GM18498 (cell line): ENCODE data around the gene NKPD1.
A peak's percentile ranks its signal among the peaks of the same experiment; 100 is the strongest.

Experiments used
- ATAC-seq: cut with Tn5 transposase; IDR thresholded peaks from one replicate; pipeline ENCODE4 v1.9.1; 2021; ENCODE audit warnings: mild to moderate bottlenecking, moderate library complexity; ENCODE audit not compliant: unreplicated experiment

Gene NKPD1

DNA sequence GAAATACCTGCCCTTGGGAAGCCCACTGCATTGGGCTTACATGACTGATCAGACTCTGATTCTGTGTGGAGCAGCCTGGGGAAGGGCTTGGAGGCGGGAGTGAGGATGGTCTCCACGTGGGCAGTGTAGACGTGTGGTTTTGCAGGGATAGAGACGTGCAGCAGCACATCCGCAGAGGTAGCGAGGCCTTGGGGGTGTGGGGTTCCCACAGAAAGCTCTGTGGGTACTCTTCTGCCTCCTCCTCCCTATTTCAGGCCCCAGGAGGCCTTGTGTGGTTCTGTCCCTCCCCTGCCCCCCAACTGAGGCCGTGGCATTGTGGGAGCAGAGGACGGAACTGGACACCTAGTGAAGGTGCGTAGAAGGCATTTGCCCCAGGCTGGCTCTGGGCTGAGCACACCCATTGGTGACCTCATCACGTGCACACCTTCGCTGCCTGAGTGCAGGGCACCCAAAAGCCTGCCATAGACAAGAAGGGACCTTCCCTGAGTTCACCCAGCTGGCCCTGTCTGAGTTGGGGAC, 38.9 kb downstream of the NKPD1 start:
- no peak for ATAC-seq

DNA sequence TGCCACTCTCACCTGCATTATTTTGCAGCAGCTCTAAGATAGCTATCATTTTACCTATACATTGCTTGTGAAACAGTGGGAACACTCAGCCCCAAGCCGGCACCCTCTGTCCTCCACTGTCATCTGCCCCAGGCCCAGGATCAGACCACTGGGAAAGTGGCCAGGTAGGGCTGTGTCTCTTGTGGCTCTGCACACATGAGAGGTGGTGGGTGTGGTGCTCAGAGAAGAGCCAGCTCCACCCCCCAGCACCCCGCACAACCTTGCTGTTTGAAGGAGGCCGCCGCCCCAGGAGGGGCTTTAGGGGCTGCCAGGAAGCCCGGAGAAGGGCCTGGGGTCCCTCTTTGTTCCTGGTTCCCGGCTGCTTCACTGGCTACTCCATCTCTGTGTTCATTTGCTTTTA, 41.2 kb downstream of the NKPD1 start:
- no peak for ATAC-seq

DNA sequence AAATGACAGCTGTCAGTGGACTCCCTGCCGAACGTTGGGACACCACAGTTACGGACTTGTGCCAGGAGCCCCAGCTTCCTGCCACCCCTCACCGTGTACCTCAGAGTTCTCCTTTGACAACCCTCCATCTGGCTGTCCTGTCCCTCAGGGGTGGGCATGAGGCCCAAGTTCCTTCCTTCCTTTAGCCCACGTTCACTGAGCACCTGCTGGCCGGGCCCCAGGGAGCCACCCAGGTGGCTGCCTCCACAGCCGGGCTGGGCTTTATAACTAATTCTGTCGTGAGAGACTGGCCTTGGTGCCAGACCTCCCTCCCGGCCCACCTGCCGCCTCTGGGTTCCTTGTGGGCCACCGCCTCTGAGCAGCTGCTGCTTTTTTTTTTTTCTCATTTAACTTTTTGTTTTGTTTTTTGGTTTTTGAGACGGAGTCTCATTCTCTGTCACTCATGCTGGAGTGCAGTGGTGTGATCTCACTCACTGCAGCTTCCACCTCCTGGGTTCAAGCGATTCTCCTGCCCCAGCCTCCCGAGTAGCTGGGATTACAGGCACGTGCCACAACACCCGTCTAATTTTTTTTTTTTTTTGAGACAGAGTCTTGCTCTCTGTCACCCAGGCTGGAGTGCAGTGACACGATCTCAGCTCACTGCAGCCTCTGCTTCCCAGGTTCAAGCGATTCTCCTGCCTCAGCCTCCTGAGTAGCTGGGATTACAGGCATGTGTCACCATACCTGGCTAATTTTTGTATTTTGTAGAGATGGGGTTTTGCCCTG, 42.0 kb downstream of the NKPD1 start:
- peak; percentile 53 for ATAC-seq

DNA sequence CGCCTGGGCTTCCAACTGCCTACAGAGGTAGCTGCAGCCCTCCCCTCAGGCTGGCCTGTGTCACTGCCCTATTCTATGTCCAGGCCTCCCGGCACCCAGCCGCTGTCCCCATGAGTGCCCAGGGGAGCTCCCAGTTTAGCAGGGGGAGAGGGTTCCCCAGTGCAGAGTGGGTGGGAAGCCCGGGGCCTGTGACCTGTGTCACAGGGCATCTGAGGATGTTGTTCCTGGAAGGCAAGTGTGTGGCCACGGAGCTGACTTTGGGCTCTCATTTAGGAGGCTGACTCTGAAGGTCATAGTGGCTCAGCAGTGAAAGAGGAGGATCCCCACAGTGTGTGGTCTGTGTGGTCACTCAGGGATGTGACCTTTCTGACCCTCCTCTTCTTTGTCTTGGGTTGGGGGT, 42.7 kb downstream of the NKPD1 start:
- ATAC-seq, result no peak

DNA sequence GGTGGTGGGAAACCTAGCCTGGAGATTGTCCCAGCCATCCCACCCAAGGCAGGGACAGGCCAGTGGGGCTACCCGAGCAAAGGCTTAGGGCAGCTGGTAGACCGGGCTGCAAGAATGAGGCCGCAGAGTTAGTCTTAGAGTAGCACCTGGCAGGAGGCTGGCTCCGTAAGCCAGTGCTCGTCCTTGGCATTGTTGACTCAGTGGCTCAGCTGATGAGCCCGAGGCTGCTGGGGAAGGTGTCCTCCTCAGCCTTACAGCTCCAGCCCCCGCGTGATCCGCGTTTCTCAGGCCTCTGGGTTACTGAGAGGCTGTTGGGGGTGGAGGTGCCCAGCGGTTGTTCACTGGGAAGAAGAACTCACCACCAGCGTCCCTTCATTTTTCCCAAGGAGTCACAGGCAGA, 43.1 kb downstream of the NKPD1 start:
- no peak for ATAC-seq

DNA sequence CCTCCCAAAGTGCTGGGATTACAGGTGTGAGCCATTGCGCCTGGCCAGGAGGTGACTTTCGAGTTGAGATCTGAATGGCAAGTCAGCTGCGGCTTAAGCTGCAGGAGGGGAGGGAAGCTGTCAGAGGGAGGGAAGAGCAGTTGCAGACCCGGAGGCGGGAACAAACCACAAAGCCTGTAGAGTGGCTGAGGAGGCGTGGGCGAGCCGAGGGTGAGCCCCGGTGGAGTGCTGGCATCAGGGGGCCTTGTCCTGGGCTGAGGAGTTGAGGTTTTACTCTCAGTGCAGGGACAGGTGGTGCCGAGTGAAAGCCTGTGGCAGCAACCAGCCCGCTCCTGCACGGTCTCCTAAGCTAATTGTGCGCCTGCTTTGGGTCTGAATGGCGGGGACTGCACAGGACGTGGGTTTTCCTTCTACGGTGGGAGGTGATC, 43.6 kb downstream of the NKPD1 start:
- peak; percentile 38 for ATAC-seq

DNA sequence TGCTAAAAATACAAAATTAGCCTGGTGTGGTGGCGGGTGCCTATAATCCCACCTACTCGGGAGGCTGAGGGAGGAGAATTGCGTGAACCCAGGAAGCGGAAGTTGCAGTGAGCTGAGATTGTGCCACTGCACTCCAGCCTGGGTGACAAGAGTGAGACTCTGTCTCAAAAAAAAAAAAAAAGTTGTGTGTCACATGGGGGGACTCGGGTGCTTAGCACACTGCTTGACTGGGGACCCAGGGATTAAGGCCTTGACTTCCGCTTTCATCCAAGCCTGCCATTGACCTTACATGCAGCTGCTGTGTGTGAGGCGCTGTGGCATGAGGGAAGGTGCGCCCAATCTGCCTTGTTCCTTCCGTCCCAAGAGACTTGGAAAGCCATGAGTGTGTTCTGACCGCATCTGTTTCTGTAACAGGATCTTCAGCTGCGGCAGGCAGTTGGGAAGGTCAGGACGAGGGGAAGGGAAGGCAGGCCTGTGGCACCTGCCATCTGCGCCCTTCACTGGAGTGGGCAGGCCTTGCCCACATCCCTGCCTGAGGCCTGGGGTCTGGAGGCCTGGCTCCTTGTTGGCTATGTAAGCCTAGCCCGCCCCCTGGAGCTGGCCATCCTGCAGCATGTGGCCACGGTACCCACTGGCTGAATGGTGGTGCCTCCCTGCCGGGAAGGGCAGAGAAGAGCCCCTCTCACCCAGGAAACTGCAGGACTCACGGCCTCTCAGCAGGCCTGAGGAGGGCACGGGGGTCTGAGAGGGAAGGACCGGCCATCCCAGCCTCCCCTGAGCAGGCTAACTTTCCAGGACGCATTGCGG, 44.8 kb downstream of the NKPD1 start:
- no peak for ATAC-seq

DNA sequence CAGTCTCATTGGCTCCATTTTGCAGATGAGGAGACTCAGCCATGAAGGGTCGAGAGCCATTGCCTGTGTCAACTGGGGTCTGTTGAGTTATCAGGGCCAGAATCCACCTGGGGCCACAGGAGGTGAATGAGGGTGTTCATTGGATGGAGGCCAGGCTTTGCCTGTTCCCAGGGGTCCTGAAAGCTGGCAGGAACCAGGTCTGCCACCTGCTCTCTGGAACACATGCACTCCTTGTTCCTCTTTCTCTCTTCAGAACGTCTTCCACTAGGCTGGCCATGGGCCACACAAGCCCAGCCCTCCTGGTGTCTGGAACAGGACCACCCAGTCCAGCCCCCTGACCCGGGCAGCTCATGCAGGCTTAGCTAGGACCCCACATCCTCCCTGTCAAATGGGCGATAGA, 46.7 kb downstream of the NKPD1 start:
- no peak for ATAC-seq

DNA sequence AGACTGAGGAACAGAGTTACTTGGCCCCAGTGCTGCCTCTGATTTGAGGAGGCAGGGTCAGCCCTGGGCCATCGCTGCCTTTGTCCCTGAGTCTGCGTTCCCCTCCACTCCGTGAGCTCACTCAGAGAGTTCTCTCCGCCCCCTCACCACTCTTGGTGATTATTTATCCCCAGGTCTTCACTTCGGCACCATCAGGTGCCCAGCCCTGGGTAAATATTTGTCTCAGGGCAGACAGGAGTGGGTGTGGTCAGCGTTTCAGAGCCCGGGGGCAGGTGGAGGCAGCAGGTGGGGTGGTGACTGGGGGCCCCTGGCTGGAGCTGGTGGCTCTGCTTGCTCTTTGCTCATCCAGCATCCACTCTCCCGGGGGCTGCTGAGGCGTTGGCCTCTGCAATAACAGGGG, 47.2 kb downstream of the NKPD1 start:
- ATAC-seq, result no peak

DNA sequence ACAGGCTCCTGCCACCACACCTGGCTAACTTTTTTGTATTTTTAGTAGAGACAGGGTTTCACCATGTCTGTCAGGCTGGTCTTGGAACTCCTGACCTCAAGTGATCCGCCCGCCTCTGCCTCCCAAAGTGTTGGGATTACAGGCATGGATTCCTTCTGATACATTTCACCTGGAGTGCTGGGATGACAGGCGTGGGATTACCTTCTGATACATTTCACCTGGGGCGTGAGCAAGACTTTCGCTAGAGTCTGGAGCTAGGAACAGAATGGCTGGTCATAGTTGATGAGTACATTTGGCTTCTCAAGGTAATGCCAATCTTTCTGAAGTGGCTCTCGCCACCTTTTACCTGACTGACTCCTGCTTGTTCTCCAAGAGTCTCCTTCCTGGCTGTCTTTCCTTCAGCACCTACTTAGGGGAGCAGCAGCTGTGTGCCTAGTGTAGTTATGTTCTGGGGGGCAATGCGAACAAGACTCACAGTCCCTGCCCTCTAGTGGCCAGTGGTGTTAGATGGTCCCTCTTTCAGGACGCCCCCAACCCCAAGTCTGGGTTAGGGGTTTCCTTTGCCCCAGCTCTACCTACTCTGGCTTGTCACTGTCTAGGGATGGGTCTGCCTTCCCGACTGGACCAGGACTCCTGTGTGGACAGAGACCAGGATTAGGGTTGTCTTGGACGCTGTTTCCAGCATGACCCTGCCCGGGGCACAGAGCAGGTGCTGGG, 48.5 kb downstream of the NKPD1 start:
- no peak for ATAC-seq
